Measurements from ENCODE around the gene PPP1R3E.

PPP1R3E gene

GRCh38 chr14:23252420-23253333 is 50.0 kb downstream of the PPP1R3E start:
- H3K4me3 ChIP-seq (ENCODE audit: low read depth, low read length), result no peak overlapping the region
- DNase-seq (ENCODE audit: low read depth), result no peak
- no peak for TF ChIP-seq CTCF (IDR thresholded peaks at IDR 0.05; ENCODE audit: insufficient read depth, low read depth, low read length, missing control alignments)

- TF ChIP-seq CTCF (IDR thresholded peaks at IDR 0.05; ENCODE audit: insufficient read depth, low read depth, low read length, missing control alignments), result no peak
- no peak for DNase-seq (ENCODE audit: low read depth)
- H3K4me3 ChIP-seq (ENCODE audit: low read depth, low read length), result no peak overlapping the region
Measured at GRCh38 chr14:23252006-23252405, 50.7 kb downstream of the PPP1R3E start.

GRCh38 chr14:23249824-23250223 is 52.8 kb downstream of the PPP1R3E start:
- DNase-seq (ENCODE audit: low read depth), result no peak
- TF ChIP-seq CTCF (IDR thresholded peaks at IDR 0.05; ENCODE audit: insufficient read depth, low read depth, low read length, missing control alignments), result no peak
- H3K4me3 ChIP-seq (ENCODE audit: low read depth, low read length), result no peak overlapping the region

- no peak for DNase-seq (ENCODE audit: low read depth)
- no peak overlapping the region for H3K4me3 ChIP-seq (ENCODE audit: low read depth, low read length)
- TF ChIP-seq CTCF (IDR thresholded peaks at IDR 0.05; ENCODE audit: insufficient read depth, low read depth, low read length, missing control alignments), result no peak
Measured at GRCh38 chr14:23248601-23249000, 54.1 kb downstream of the PPP1R3E start.

Data from GM12865 (cell line).